Measurements from ENCODE around the gene MYO1B.

GRCh38 chr2:191228333-191228732 lies 16.9 kb upstream of the MYO1B start:
- no peak for TF ChIP-seq CTCF (IDR thresholded peaks at IDR 0.05)
- TF ChIP-seq POLR2A (IDR thresholded peaks at IDR 0.05): no peak
- TF ChIP-seq POLR2AphosphoS5 (IDR thresholded peaks at IDR 0.05): no peak
- no peak for TF ChIP-seq EP300 (IDR thresholded peaks at IDR 0.05)
